22Rv1 (cell line): Measurements from ENCODE around the gene NINJ2.

Source experiments
- H3K27ac ChIP-seq: fragments of 450-650 bp; 2 replicates; pipeline ENCODE4 v1.5.1; 2017
- CTCF ChIP-seq: fragments of 450-650 bp; IDR thresholded peaks from 2 replicates; pipeline ENCODE4 v1.5.1; 2017; ENCODE audit warnings: mild to moderate bottlenecking
- ZFX ChIP-seq: fragments of 450-650 bp; IDR thresholded peaks from 2 replicates; pipeline ENCODE4 v1.6.1; 2017; ENCODE audit warnings: antibody characterized with exemption, borderline replicate concordance

The NINJ2 gene

GRCh38 chr12:587132-588023 is 75.9 kb downstream of the NINJ2 start:
- H3K27ac ChIP-seq, result no peak overlapping the region
- no peak for TF ChIP-seq CTCF
- no peak for TF ChIP-seq ZFX

GRCh38 chr12:586318-587071 is 76.8 kb downstream of the NINJ2 start:
- H3K27ac ChIP-seq, result no peak overlapping the region
- no peak for TF ChIP-seq ZFX
- TF ChIP-seq CTCF, result no peak

- H3K27ac ChIP-seq, result no peak overlapping the region
- no peak for TF ChIP-seq ZFX
- no peak for TF ChIP-seq CTCF
Measured at GRCh38 chr12:585062-586061, 77.9 kb downstream of the NINJ2 start.

GRCh38 chr12:583251-583869 is 79.9 kb downstream of the NINJ2 start:
- H3K27ac ChIP-seq, result no peak overlapping the region
- TF ChIP-seq CTCF (no peak), ZFX (no peak)

- no peak for TF ChIP-seq CTCF
- TF ChIP-seq ZFX, result no peak
- no peak overlapping the region for H3K27ac ChIP-seq
Measured at GRCh38 chr12:581746-582145, 81.5 kb downstream of the NINJ2 start.

GRCh38 chr12:581321-581720 is 81.9 kb downstream of the NINJ2 start:
- TF ChIP-seq CTCF (no peak), ZFX (no peak)
- no peak overlapping the region for H3K27ac ChIP-seq
